Left hindlimb (tissue), 1 donor: Measurements from ENCODE around the gene GRAP.
"Not testable (repeated sequence)": the region's sequence is repeated elsewhere in the genome, so short reads cannot be mapped to it uniquely, and the experiment has no call there.

Experiments used
- DNase-seq: peaks from one replicate; pipeline ENCODE4 v3.0.0-alpha.2; 2018

GRAP gene

DNA sequence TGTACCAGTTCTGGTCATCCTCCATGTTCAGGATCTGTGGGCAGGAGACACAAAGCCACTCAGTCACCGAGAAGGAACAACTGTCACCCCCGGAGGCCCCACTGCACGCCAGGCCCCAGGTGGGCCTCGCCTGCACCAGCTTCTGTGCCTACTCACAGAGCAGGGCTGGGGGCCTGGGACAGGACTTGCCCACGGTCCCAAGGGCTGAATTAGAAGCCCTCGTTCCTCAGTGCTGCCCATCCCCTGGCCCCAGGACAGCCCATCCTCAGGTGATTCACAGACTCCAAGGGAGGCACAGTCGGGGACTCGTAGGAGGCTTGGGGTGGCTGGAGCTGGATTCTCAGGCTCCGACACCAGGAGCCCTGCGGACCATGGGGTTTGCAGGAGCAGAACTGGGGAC lies 4.9 kb downstream of the GRAP start:
- DNase-seq: not testable (repeated sequence)

DNA sequence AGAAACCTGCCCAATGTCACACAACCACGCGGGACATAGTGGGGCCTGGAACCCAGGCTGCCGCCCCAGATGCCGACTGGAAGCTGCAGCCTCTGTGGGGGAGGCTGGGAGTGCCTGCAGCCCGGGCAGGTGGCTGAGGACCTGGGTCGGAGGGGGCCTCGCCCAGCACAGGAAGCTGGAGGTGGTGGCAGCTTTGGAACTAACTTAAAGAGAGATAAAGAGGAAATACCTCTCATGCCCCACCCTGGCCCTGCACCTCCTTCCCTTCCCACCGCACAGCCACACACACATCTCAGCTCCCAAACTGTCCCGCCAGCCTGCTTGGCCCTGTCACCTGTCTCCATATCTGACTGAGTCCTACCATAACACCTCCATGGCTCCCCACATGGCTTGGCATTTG lies 6.4 kb downstream of the GRAP start:
- DNase-seq: not testable (repeated sequence)

DNA sequence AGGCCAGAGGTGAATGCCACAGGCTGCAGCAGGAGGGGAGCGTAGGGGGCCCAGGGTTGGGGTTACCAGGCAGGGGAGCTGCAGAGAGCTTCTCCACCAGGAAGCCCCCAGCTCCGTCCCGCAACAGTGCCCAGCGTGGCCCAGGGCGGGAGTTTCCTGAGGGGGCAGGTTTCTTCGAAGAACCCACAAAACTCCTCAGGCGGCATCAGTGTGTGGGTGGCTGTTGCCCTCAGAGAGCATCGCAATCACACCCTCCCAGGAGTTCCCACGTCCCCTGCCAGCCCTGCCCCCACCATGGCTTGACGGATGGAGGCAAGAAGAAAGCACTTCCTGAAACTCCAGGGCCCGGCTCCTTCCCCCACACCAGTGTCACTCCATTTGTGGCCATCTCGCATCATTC lies 8.0 kb downstream of the GRAP start:
- DNase-seq: not testable (repeated sequence)

DNA sequence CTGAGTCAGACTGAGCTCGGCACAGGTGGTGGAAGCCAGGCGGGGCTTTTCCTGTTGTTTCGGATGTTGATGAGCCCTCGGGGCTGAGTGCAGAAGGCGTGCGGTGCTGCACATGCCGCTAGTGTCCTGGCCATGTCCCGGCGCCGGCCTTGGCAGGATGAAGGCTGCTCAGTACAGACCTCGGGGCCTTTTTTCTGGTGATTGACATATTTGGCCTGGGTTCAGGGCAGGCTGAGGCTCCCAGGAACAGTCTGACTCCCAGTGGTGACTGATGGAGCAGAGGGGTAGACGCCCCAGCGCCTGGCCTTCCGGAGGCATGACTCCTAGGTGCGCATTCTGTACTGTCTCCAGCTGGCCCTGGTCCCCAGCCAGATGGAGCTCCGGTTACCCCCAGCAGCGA lies 8.8 kb downstream of the GRAP start:
- DNase-seq: not testable (repeated sequence)

DNA sequence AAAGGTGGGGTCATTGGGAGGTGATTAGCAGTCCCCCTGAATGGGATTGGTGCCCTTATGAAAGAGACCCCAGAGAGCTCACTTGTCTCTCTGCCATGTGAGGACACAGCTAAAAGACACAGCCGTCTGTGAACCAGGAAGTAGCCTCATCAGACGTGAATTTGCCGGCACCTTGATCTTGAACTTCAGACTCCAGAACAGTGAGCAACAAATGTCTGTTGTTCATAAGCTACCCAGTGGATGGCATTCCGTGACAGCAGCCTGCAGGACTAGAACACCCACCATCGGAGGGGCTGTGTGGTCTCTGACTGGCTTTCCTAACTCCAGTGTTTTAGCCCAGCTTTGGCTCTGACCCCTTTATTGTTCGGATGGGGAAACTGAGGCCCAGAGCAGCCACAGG lies 9.2 kb downstream of the GRAP start:
- DNase-seq: not testable (repeated sequence)

DNA sequence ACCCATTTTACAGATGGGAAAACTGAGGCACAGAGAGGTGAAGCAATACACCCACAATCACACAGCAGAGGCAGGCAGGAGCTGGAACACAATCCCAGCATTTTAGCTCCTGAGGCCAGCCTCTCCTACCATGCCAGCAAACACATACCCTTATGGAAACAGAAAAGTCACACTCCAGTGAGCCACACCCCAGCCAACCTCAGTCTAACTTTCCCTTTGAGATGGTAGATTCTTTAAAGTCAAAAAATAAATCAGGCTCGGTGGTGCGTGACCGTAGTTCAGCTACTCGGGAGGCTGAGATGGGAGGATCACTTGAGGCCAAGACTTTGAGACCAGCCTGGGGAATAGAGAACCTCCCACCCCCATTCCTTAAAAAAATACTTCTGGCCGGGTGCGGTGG lies 10.6 kb downstream of the GRAP start:
- not testable (repeated sequence) for DNase-seq

DNA sequence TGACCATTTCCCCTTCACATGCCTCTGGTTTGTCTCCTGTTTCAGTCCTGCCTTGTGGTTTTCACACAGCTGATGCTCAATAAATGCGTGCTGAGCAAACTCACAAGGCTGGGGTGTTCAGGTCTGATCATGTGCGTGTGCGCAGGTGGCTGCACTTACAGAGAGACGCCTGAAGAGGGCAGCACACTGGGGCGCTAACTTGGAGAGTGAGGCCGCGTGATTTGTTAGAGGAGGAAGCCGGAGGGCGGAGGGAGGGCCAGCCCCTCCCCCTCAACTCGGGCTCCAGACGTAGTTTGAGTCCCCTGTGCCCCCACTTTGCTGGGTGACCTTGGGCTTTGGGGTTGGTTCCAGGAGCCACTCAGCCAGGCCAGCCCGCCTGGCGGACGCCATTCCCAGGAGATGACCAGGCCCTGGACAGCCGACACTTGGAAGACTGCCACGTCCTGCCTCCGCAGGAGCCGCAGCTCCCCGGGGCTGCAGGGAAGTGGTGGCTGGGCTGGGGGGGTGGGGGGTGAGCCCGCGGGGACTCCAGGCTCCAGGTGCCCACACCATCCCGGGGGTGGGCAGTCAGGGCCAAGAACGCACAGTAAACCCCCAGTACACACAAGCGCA lies 14.3 kb downstream of the GRAP start:
- DNase-seq: not testable (repeated sequence)

DNA sequence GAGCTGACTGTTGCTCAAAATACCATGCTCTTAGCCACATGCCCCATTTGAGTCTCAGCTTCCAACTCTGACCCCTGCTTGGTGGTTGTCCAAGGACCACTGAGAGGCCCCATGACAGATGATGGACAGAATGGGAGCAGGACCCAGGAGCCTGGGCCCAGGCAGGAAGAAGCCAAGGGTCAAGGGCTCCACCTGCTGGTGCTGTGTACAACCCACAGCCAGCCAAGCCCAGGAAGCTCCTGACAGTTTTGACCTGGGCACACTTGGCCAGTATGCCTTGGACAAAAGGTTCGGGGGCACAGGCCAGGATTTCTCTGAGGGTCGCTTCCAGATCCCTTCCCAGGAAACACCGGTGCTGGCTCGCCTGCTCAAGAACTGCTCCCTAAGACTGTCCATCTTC lies 15.0 kb downstream of the GRAP start:
- DNase-seq: not testable (repeated sequence)

DNA sequence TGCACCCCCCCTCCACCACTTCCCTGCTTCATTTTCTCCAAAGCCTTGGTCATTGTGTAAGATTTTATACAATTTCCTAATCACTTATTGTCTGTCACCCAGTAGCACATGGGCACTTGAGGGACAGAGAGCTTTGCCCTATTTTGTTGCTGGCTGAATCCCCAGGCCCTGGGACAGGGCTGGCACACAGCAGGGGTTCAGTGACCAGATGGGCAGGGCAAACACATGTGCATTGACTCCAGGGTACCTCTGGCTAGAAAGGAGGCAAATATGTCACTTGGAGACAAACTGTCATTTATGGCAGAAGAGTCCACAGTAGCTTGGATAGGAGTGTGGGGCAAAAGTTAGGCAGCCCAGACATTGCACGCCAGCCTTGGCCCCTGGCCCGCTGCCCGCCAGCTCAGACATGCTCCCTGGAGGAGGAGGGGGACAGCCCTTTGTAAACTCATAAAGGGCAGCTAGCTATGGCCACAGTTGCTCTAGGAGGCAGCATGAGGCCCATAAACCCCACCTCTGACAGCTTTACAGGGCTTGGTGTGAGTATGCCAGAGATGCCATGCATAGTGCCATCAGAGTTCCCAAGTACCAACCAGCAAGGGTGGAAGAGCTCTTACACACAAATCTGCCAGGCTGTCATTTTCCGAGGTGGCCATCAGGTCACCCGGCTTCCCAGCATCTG lies 15.8 kb downstream of the GRAP start:
- not testable (repeated sequence) for DNase-seq

DNA sequence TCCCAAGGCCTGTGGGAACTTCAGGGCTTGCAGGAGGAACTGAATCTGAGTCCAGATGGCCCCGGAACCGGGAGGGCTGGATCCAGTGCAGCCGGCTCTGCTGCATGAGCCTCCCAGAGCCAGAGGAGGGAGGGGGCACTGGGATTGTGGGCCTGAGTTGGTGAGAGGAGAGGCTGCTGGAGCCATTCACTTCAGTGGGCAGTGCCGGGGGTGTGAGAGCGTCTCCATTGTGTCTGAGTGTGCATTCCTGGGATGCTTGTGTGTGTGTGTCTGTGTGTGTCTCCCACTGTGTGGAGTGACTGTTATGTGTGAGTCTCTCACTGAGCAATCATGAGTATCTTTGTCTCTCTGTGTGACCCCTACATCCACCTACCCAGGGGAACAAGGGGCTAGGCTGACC lies 17.0 kb downstream of the GRAP start:
- not testable (repeated sequence) for DNase-seq

DNA sequence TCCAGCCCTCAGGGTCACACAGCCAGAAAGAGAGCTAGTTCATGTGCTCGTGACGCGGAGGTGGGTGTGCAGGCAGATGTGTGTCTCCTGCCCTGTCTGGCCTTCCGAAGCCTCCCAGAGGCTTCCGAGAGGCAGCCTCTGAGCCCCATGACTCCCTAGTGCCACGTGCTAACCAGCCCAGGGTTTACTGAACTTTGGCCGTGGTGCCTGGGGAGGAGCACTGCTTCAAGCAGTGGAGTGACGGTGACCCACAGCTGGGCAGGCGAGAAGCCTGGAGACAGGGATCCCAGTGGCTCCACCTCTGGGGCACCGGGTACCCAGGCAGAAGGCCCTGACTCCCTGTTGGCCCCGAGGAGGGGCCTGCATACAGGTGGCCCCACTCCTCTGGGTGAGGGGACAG lies 18.1 kb downstream of the GRAP start:
- not testable (repeated sequence) for DNase-seq

DNA sequence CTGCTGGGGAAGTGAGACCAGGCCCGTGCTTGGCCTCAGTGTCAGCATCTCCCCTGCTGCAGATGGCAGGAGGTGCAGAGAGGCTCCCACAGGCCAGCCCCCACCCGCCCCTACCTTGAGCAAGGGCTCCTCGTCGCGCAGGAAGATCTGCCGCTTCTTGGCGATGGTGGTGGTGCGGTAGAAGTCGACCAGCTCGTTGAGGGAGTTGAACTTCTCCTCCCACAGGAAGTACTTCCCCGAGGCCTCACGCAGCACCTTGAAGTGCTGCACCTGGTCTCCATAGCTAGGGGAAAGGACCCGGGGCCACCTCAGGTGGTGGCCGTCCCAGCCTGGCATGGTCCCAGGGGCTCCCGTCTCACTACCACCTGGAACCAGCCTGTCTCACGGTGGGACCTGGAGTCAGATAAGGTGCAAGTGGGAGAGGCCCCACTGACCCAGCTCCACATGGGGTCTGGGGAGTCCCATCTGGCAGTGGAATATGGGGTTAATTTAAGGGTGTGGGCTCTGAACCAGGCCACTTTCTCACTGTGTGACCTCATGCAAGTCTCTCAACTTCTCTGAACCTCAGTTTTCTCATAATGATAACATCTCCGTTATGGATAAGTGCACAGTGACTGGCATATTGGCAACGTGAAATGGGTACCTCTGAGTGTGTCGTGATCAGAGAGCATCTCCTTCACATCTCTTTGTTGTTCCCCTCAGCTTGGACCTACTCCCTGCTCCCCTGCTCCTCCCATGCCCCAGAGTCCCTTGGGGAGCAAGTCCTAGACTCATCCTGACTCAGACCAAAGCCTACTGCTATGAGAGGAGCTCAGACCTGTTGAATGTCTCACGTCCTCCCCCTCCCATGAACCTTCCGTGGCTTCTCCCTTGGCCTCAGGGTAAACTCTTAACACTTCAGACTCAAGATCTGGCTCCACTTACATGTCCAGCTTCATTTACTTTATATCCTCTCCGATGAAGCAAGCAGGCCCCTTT lies 22.4 kb downstream of the GRAP start:
- no peak for DNase-seq

DNA sequence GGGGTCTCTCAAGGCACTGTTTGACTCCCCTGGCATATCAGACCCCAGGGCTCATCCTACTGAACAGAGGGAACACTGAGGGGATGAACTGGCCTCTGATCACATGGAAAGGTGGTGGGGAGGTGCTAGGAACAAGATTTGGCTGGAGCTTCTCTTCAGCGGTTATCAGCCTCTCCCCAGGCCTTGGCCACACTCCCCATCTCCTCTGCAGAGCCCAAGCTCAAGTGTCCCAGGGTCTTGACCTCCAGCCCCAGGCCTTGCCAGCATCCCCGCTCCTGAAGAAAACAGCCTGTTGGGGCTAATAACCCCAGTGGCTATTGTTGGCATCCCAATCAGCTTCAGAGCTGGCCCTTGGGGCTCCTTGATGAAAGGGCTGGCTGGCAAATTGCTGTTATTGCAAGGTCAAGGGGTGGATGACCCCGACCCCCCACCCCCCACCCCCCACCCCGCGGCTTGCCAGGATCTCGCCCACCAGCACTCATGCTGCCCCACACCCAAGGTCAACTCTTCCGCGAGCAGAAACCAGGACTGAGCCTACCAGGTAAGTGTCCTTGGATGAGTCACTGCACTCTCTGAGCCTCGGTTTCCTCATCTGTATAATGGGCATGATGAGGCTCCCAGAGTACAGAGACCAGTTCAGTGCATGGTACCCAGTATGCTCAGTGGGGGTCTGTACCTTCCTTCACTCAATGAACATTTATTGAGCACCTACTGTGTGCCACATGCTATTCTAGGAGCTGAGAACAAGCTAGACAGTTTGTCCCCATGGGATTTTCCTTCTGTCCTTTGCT lies 23.4 kb downstream of the GRAP start:
- DNase-seq: no peak

DNA sequence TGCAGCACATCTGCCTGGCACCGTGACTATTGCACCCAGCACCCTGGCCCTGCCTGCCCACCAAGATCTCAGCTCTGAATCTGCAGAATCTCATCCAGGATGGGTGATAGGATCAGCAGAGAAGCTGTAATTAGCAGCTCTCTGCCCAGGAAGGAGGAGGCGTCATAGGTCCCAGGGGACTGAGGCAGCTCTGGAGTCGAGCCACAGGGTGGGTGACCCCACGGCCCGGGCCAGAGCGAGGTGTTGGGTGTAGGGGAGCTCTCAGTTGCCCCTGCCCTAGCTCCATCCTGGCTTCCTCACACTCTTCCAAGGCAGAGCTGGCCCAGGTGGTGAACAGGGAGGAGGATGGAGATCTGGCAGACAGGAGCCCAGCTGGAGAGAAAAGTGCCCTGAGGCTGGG lies 24.0 kb downstream of the GRAP start:
- no peak for DNase-seq

DNA sequence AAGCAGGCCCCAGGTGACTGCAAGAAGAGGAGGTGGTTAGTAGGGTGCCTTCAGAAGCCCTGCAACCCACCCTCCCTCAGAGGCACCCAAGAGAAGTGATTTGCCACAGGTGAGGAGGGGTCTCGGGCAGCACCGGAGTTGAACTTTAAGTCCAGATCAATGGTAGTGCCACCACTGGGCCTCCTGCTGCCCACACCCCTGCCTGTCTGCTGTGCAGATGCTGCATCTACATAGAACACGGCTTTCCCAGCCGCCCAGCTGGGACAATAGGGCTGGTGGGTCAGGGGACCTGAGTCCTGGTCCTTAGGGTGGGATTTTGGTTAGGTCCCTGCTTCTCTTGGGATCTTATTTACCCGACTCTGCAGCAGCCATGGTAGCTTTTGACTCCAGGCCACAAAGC lies 24.6 kb downstream of the GRAP start:
- DNase-seq: no peak

DNA sequence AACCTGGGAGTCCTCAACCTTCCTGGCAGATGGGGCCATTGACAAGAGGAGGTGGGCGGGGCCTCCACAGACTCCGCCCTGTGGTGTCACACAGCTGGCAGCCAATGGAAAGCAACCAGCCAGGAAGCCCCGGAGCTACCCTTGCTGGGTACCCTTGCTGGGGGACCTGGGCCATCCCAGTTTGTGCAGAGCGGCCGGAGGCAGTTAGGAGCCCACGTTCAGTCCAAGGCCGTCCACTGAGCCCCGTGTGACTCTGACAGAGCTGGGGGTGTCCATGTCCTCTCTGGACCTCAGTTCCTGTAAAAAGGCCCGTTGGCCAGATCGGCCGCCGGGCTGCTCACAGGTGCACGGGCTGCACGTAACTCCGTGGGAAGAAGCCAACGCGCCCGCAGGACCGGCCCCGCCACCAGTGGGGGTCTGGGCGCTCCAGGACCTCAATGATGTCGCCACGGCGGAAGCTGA lies 25.1 kb downstream of the GRAP start:
- no peak for DNase-seq

DNA sequence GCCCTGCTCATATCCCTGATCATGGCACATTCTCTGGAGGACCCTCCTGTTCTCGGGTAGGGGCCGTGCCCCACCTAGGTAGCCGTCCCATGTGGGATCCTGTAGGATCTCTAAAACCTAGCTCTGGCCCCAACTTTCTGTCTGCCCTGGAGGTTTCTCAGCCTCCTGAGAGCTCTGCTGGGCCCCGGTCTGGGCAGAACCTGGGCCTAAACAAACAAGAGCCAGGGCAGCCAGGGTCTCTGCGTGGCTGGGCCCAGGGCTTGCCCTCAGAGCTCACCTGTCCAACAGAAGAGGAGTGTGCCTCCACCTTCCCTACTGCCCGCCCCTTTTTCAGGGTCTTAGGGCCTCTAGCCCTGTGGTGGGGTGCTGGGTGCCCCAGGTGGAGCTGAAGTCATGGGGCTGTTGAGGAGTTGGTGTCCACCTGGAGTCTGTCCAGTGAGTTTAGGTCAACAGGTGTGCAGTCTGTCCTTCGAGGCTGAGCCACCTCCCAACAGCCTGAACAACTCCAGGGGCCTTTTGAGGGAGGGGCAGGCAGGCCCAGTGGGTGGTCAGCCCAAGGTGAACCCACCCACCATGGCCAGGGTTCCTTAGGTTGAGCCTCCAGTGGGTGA lies 25.6 kb downstream of the GRAP start:
- DNase-seq: not testable (repeated sequence)

DNA sequence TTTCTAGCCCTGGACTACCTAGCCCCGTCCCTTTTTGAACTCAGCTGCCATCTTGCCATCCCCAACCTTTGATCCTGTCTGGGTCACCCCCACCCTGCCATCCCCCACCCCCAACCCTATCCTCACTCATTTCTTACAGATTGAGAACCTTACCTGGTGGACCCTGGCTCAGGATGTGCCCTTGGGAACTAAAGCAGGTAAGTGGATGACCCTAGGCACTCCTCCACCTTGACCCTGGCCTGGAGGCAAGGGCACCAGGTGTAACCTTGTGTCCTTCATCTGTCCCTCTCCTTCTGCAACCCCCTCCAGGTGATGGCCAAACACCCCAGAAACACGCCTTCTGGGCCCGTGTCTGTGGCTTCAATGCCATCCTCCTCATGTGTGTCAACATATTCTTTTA lies 26.7 kb downstream of the GRAP start:
- no peak for DNase-seq

DNA sequence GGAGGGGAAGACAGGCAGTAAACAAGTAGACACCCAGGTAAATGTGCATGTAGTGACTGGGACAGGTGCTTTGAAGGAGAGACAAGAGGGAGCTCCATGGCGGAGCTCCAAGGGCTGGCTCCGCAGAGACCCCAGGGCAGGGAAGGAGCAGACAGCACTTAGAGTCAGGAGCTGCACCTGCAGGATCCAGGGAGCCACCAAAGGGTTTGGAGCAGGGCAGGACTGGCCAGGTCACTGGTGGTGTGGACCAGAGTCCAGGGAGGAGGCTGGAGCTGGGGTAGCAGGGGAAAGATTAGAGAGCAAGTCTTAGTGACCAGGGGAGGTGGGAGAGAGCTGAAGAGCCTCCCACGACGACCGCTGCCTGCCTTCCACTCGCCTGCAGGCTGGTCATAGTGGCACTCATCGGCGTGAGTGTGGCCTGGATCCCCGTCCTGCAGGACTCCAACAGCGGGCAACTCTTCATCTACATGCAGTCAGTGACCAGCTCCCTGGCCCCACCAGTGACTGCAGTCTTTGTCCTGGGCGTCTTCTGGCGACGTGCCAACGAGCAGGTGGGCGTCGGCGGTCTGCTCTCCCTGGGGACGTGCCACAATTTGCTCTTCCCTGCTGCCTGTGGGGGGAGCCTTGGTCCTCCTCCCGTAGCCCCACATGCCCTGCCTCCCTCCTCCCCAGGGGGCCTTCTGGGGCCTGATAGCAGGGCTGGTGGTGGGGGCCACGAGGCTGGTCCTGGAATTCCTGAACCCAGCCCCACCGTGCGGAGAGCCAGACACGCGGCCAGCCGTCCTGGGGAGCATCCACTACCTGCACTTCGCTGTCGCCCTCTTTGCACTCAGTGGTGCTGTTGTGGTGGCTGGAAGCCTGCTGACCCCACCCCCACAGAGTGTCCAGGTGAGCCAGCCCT lies 27.5 kb downstream of the GRAP start:
- no peak for DNase-seq

DNA sequence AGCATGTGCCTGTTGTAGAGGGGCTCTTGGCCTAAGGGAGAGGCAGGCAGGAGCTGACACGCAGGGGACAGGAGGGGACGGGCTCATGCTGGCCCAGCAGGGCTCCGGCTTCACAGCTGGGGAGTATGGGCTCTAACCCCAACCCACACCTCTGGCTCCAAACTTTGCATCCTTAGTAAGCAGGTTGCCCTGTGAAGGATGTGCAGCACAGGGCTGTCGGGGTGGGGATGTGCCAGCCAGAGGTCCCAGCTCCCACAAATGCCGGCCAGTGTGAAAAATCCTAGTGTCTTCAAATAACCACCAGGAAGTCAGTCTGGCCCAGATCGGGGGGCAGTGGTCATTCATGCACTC lies 28.2 kb downstream of the GRAP start:
- no peak for DNase-seq
